GM23338 (cell line): ENCODE results near the gene SLC16A13. TPM values are rescaled to one million over a fixed set of nuclear protein-coding genes. Genes with fewer than 3 reads are reported as not detected.
"Not testable (repeated sequence)": the region's sequence is repeated elsewhere in the genome, so short reads cannot be mapped to it uniquely, and the experiment has no call there.

ENCODE experiments used
- ATAC-seq: fragments of 200-7000 bp; cut with Tn5 transposase; 3 replicates; pipeline ENCODE4 v1.9.1; 2020
- DNase-seq: peaks from one replicate; pipeline ENCODE4 v3.0.0-alpha.2; 2015; ENCODE audit warnings: low spot score
- H2AFZ ChIP-seq: fragments of 200-600 bp; sonication (generic); 2 replicates; pipeline ENCODE4 v1.8.0; 2016; ENCODE audit warnings: antibody characterized with exemption, mild to moderate bottlenecking, moderate library complexity
- H3F3A ChIP-seq: fragments of 200-600 bp; sonication (generic); replicated peaks from 2 replicates; pipeline ENCODE4 v1.8.0; 2017; ENCODE audit warnings: antibody characterized with exemption, mixed run types, low read depth
- H3K27ac ChIP-seq: fragments of 200-600 bp; sonication (generic); 2 replicates; pipeline ENCODE4 v1.6.1; 2016; ENCODE audit warnings: low read depth
- H3K27me3 ChIP-seq: fragments of 200-600 bp; sonication (generic); 2 replicates; pipeline ENCODE4 v1.8.0; 2016; ENCODE audit warnings: mild to moderate bottlenecking, mixed run types, moderate library complexity; ENCODE audit not compliant: insufficient read depth
- H3K36me3 ChIP-seq: fragments of 200-600 bp; sonication (generic); 2 replicates; pipeline ENCODE4 v1.8.0; 2016; ENCODE audit warnings: mild to moderate bottlenecking; ENCODE audit not compliant: insufficient read depth
- H3K4me1 ChIP-seq: fragments of 200-600 bp; sonication (generic); 2 replicates; pipeline ENCODE4 v1.8.0; 2016; ENCODE audit warnings: mild to moderate bottlenecking, moderate library complexity; ENCODE audit not compliant: insufficient read depth
- H3K4me2 ChIP-seq: fragments of 200-600 bp; sonication (generic); 2 replicates; pipeline ENCODE4 v1.7.1; 2017; ENCODE audit warnings: mixed run types
- H3K4me3 ChIP-seq: fragments of 200-600 bp; sonication (generic); 2 replicates; pipeline ENCODE4 v1.6.1; 2016; ENCODE audit warnings: mixed run types
- H3K79me2 ChIP-seq: fragments of 200-600 bp; sonication (generic); replicated peaks from 2 replicates; pipeline ENCODE4 v1.8.0; 2017; ENCODE audit warnings: mild to moderate bottlenecking; ENCODE audit not compliant: insufficient read depth
- H3K9me2 ChIP-seq: fragments of 200-600 bp; sonication (generic); 2 replicates; pipeline ENCODE4 v1.8.0; 2017; ENCODE audit not compliant: insufficient read depth
- H4K20me1 ChIP-seq: fragments of 200-600 bp; sonication (generic); replicated peaks from 2 replicates; pipeline ENCODE4 v1.8.0; 2017; ENCODE audit warnings: mild to moderate bottlenecking; ENCODE audit not compliant: insufficient read depth
- H3K27ac Mint-ChIP-seq: 2 replicates; pipeline ENCODE4 v1.8.0; 2020; ENCODE audit warnings: inconsistent platforms, mild to moderate bottlenecking, moderate library complexity, mixed read lengths
- H3K27me3 Mint-ChIP-seq: 3 replicates; pipeline ENCODE4 v1.8.0; 2022; ENCODE audit warnings: low read depth, mild to moderate bottlenecking, moderate library complexity, mixed read lengths, inconsistent platforms; ENCODE audit not compliant: insufficient read depth, poor library complexity
- H3K36me3 Mint-ChIP-seq: 3 replicates; pipeline ENCODE4 v1.8.0; 2021; ENCODE audit warnings: low read depth, mild to moderate bottlenecking, inconsistent platforms, moderate library complexity, mixed read lengths
- H3K4me1 Mint-ChIP-seq: 3 replicates; pipeline ENCODE4 v1.8.0; 2020; ENCODE audit warnings: mild to moderate bottlenecking, inconsistent platforms, mixed read lengths
- H3K4me3 Mint-ChIP-seq: 3 replicates; pipeline ENCODE4 v1.8.0; 2021; ENCODE audit warnings: moderate library complexity, mild to moderate bottlenecking, inconsistent platforms, mixed read lengths
- H3K9me3 Mint-ChIP-seq: 3 replicates; pipeline ENCODE4 v1.8.0; 2020; ENCODE audit warnings: moderate library complexity, mild to moderate bottlenecking, inconsistent platforms, mixed read lengths
- CREB1 ChIP-seq: fragments of 250-450 bp; sonication (Bioruptor Pico); IDR thresholded peaks from 2 replicates; pipeline ENCODE4 v1.5.0; 2020; ENCODE audit warnings: low read depth, mild to moderate bottlenecking, moderate library complexity
- CTCF ChIP-seq, 2 experiments: fragments of 200-600 bp in 1 of 2; sonication (generic) in 1 of 2; conservative IDR thresholded peaks; 2 replicates each; pipeline versions ENCODE4 v1.5.1 to v1.6.1; 2016 to 2017; ENCODE audit warnings: antibody characterized with exemption in 2 of 2, low read depth in 2 of 2, mild to moderate bottlenecking in 2 of 2, moderate library complexity in 1 of 2
- EZH2 ChIP-seq: fragments of 200-600 bp; sonication (generic); IDR thresholded peaks from one replicate; pipeline ENCODE4 v1.8.0; 2017; ENCODE audit warnings: antibody characterized with exemption, mild to moderate bottlenecking, low read depth; ENCODE audit not compliant: unreplicated experiment
- EZH2phosphoT487 ChIP-seq: fragments of 200-600 bp; sonication (generic); IDR thresholded peaks from one replicate; pipeline ENCODE4 v1.8.1; 2018; ENCODE audit warnings: antibody characterized with exemption; ENCODE audit not compliant: unreplicated experiment
- JUNB ChIP-seq: IDR thresholded peaks from one replicate; pipeline ENCODE4 v1.6.1; 2016; ENCODE audit warnings: antibody characterized with exemption; ENCODE audit not compliant: unreplicated experiment
- NANOG ChIP-seq: IDR thresholded peaks from 2 replicates; pipeline ENCODE4 v1.6.1; 2016; ENCODE audit warnings: antibody characterized with exemption, borderline replicate concordance
- POLR2AphosphoS5 ChIP-seq: IDR thresholded peaks from 2 replicates; pipeline ENCODE4 v1.6.1; 2016; ENCODE audit warnings: antibody characterized with exemption, low read depth
- ZNF114 ChIP-seq: fragments of 250-450 bp; sonication (Bioruptor Pico); IDR thresholded peaks from 2 replicates; pipeline ENCODE4 v1.5.0; 2020; ENCODE audit warnings: mild to moderate bottlenecking, moderate library complexity
- ZNF462 ChIP-seq: fragments of 250-450 bp; sonication (Bioruptor Pico); IDR thresholded peaks from 2 replicates; pipeline ENCODE4 v1.5.0; 2020; ENCODE audit warnings: mild to moderate bottlenecking, moderate library complexity
- polyA plus RNA-seq: library from polyadenylated mRNA; unstranded; fragments of >200 nt; fragmentation: Nextera tagmentation; extraction: Ambion mirVana; gene quantifications from 2 replicates; pipeline ENCODE4 v1.2.1, GENCODE V29; 2016
- total RNA-seq: library from RNA; depleted of rRNA; stranded (reverse); fragments of >200 nt; shearing (Covaris generic); gene quantifications from 2 replicates; pipeline ENCODE4 v1.2.3, GENCODE V29; 2014

The SLC16A13 gene
- total and polyA plus RNA-seq, 2 experiments from 2014 or later, result 2.2 to 4.7 TPM

- Mint-ChIP-seq H3K9me3 (no peaks in the 10 kb centered on the region; the same call in 2 of the 3 replicates), H3K27ac (no peak overlapping the region), H3K27me3 (peaks cover 14% of the 10 kb centered on the region), H3K4me3 (no peak overlapping the region), H3K36me3 (no peaks in the 10 kb centered on the region), H3K4me1 (peaks cover 5% of the 10 kb centered on the region; the same call in 1 of the 3 replicates)
- Histone ChIP-seq H3K27ac (no peak overlapping the region), H3K9me2 (0 out of 2 replicates have a peak, but pooled peaks cover 5% of the 10 kb centered on the region), H3K79me2 (no peaks in the 10 kb centered on the region), H3K27me3 (no peaks in the 10 kb centered on the region), H3K4me1 (no peaks in the 10 kb centered on the region), H4K20me1 (no peaks in the 10 kb centered on the region), H3K4me3 (no peak overlapping the region), H2AFZ (peak overlapping the region; percentile 74; the same call in 1 of the 2 replicates), H3K36me3 (no peaks in the 10 kb centered on the region), H3F3A (no peaks in the 10 kb centered on the region), H3K4me2 (no peak overlapping the region)
- TF ChIP-seq ZNF462 (CRISPR knock-in tag) (no peak), JUNB (no peak), EZH2 (no peak), CREB1 (CRISPR knock-in tag) (no peak), ZNF114 (CRISPR knock-in tag) (no peak), NANOG (no peak), POLR2AphosphoS5 (no peak), EZH2phosphoT487 (no peak), CTCF (conservative IDR thresholded peaks at IDR 0.05; ENCODE audit: low read depth in 2 of 2) (no peak)
- DNase-seq (no peak), ATAC-seq (no peak)
These were observed 48.3 kb downstream of the SLC16A13 start for GRCh38 chr17:7084088-7084487.

GRCh38 chr17:7088442-7088841, 52.6 kb downstream of the SLC16A13 start:
- H2AFZ ChIP-seq, result peak overlapping the region; percentile 85
- not testable (repeated sequence) for H3F3A ChIP-seq, DNase-seq, H3K4me2 ChIP-seq, ATAC-seq, H3K27ac ChIP-seq, H3K4me3 ChIP-seq, H3K4me1 ChIP-seq, H3K36me3 ChIP-seq, H3K27me3 ChIP-seq, H3K36me3 Mint-ChIP-seq, H3K4me1 Mint-ChIP-seq, H4K20me1 ChIP-seq, H3K27me3 Mint-ChIP-seq, H3K27ac Mint-ChIP-seq, H3K79me2 ChIP-seq, H3K9me2 ChIP-seq, H3K9me3 Mint-ChIP-seq, H3K4me3 Mint-ChIP-seq

GRCh38 chr17:7089570-7089969, 53.8 kb downstream of the SLC16A13 start:
- not testable (repeated sequence) for H3K4me1 ChIP-seq, H3K9me3 Mint-ChIP-seq, H3K36me3 Mint-ChIP-seq, H3K27ac ChIP-seq, H3K4me3 ChIP-seq, DNase-seq, H3K4me3 Mint-ChIP-seq, H4K20me1 ChIP-seq, H3K4me2 ChIP-seq, H3K9me2 ChIP-seq, H3K27me3 ChIP-seq, H3F3A ChIP-seq, ATAC-seq, H3K36me3 ChIP-seq, H3K4me1 Mint-ChIP-seq, H3K27ac Mint-ChIP-seq, H2AFZ ChIP-seq, H3K79me2 ChIP-seq
- peaks cover 14% of the 10 kb centered on the region for H3K27me3 Mint-ChIP-seq
